OCI-LY7 (cell line): ENCODE measurements around the gene MAN1A1. TPM values are rescaled to one million over a fixed set of nuclear protein-coding genes. Genes with fewer than 3 reads are reported as not detected.

Experiments
- small RNA-seq: library from RNA; depleted of rRNA; stranded (forward); fragments of <200 nt; gene quantifications from one replicate; pipeline ENCODE3, GENCODE V24; 2014
- total RNA-seq, 2 experiments: library from RNA; depleted of rRNA in 1 of 2; stranded (reverse); fragments of >200 nt in 1 of 2; shearing (Covaris generic) in 1 of 2; gene quantifications; 2 replicates each; pipeline ENCODE4 v1.2.3, GENCODE V29; 2014 to 2022

Gene MAN1A1
- total RNA-seq, 2 experiments from 2014 or later = 72.4 to 74.3 TPM

Small RNA genes lying within 50 kb of the gene (small RNA-seq; reads per million reads assigned to genes)
- gene AL022722.2 (not detected), gene RNU6-194P (not detected)
